RWPE2 (cell line): ENCODE data around the gene BDNF.

Experiments
- ATAC-seq: fragments of 200-7000 bp; cut with Tn5 transposase; 3 replicates; pipeline ENCODE4 v1.9.1; 2021; ENCODE audit warnings: low read depth
- DNase-seq: peaks from one replicate; pipeline ENCODE4 v3.0.0-alpha.2; 2020; ENCODE audit warnings: low spot score
- H3K27ac ChIP-seq: fragments of 450-650 bp; 2 replicates; pipeline ENCODE4 v1.5.1; 2017; ENCODE audit warnings: mild to moderate bottlenecking; ENCODE audit not compliant: poor library complexity, severe bottlenecking
- H3K27me3 ChIP-seq: fragments of 250-450 bp; sonication (Bioruptor Pico); 2 replicates; pipeline ENCODE4 v1.5.1; 2021; ENCODE audit warnings: mild to moderate bottlenecking, moderate library complexity; ENCODE audit not compliant: insufficient read depth, poor library complexity, severe bottlenecking
- H3K36me3 ChIP-seq: fragments of 250-450 bp; sonication (Bioruptor Pico); 2 replicates; pipeline ENCODE4 v1.5.1; 2020; ENCODE audit warnings: low read depth, mild to moderate bottlenecking, moderate library complexity
- H3K4me1 ChIP-seq: fragments of 250-450 bp; sonication (Bioruptor Pico); 2 replicates; pipeline ENCODE4 v1.5.1; 2021; ENCODE audit warnings: mild to moderate bottlenecking, moderate library complexity; ENCODE audit not compliant: insufficient read depth, poor library complexity, severe bottlenecking
- H3K4me3 ChIP-seq: fragments of 250-450 bp; sonication (Bioruptor Pico); 2 replicates; pipeline ENCODE4 v1.5.1; 2021; ENCODE audit warnings: mild to moderate bottlenecking, moderate library complexity; ENCODE audit not compliant: severe bottlenecking
- H3K9me3 ChIP-seq: fragments of 250-450 bp; sonication (Bioruptor Pico); 2 replicates; pipeline ENCODE4 v1.5.1; 2021; ENCODE audit warnings: mild to moderate bottlenecking, moderate library complexity; ENCODE audit not compliant: severe bottlenecking
- TF ChIP-seq, protein P1 (sequence below): fragments of 450-650 bp; IDR thresholded peaks from one replicate; pipeline ENCODE4 v1.5.1; 2017; ENCODE audit warnings: mild to moderate bottlenecking, moderate library complexity; ENCODE audit not compliant: poor library complexity, severe bottlenecking

Gene BDNF

DNA sequence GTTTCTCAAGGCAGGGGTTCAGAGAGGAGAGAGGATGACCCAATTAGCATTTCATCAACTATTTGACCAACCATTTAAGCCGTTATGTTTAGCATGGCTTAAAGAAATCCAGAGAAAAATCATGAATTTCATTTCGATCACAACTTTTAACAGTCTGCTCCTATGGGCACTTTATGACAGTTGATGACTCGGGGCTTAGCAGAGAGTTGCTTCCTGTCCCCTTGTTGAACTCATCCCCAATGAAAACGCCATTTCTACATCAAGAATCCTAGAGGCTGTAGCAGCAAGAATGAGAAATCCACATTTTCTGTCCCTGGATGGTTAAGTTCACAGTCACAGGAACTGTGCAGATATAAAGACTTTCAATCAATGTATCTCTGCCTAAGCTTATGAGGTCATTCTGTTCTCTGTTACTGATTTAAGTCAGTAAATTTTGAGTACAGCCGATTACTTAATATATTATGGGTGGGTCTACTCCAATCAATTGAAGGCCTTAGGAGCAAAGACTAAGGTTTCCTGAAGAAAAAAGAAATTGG is 81.1 kb downstream of the BDNF start:
- no peak for DNase-seq
- H3K9me3 ChIP-seq = no peaks in the 10 kb centered on the region
- H3K4me3 ChIP-seq = no peak overlapping the region
- H3K4me1 ChIP-seq = no peaks in the 10 kb centered on the region
- no peak overlapping the region for H3K27ac ChIP-seq
- no peaks in the 10 kb centered on the region for H3K36me3 ChIP-seq
- no peaks in the 10 kb centered on the region for H3K27me3 ChIP-seq
- TF ChIP-seq, protein P1, sequence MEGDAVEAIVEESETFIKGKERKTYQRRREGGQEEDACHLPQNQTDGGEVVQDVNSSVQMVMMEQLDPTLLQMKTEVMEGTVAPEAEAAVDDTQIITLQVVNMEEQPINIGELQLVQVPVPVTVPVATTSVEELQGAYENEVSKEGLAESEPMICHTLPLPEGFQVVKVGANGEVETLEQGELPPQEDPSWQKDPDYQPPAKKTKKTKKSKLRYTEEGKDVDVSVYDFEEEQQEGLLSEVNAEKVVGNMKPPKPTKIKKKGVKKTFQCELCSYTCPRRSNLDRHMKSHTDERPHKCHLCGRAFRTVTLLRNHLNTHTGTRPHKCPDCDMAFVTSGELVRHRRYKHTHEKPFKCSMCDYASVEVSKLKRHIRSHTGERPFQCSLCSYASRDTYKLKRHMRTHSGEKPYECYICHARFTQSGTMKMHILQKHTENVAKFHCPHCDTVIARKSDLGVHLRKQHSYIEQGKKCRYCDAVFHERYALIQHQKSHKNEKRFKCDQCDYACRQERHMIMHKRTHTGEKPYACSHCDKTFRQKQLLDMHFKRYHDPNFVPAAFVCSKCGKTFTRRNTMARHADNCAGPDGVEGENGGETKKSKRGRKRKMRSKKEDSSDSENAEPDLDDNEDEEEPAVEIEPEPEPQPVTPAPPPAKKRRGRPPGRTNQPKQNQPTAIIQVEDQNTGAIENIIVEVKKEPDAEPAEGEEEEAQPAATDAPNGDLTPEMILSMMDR = no peak
- ATAC-seq = no peak

DNA sequence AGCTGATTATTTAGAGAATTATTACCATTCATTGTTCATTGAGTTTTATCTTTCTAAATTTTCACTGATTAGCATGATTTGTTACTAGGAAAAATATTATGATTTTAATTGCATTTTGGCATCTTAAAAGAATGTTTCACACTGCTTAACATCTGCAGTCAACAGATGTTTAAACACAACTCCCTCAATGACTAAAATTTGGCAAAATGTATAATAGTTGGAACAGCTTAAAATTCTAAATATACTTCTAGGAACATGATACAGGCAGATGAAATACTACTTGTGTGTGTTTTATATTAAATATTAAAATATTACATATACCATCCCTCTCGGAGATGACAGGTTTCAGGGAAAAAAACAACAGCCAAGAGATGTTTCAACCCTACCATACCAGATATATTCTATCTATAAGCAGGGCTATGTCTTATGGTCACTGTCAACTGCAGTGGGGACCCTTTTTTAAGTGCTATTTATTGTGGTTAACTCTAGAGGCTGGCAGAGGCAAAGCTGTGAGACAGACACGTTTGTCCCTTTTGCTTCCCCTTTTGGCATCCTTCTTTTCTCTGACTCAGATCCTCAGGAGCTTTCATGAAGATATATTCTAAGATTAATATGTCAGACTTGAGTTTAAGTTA is 81.9 kb downstream of the BDNF start:
- no peaks in the 10 kb centered on the region for H3K36me3 ChIP-seq
- H3K27ac ChIP-seq = no peak overlapping the region
- TF ChIP-seq, protein P1 = no peak
- H3K27me3 ChIP-seq = no peaks in the 10 kb centered on the region
- H3K4me3 ChIP-seq = no peak overlapping the region
- no peak for ATAC-seq
- no peaks in the 10 kb centered on the region for H3K4me1 ChIP-seq
- DNase-seq = no peak
- no peaks in the 10 kb centered on the region for H3K9me3 ChIP-seq

DNA sequence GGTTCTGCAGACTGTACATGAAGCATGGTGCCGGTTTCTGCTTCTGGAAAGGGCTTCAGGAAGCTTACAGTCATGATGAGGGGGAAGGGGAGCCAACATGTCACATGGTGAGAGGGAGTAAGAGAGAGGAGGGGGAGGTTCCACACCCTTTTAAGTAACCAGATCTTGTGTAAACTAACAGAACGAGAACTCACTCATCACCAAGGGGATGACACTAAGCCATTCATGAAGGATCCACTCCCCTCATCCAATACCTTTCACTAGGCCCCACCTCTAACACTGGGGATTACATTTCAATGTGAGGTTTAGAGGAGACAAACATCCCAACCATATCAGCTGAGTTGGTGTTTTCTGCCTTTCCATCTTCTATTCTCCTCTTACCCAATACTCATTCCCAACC is 83.5 kb downstream of the BDNF start:
- DNase-seq (no peak), ATAC-seq (no peak)
- H3K36me3 ChIP-seq = no peaks in the 10 kb centered on the region
- H3K4me3 ChIP-seq = no peak overlapping the region
- H3K27ac ChIP-seq = no peak overlapping the region
- no peaks in the 10 kb centered on the region for H3K4me1 ChIP-seq
- no peaks in the 10 kb centered on the region for H3K9me3 ChIP-seq
- H3K27me3 ChIP-seq = peaks cover 3% of the 10 kb centered on the region
- TF ChIP-seq, protein P1 = no peak

DNA sequence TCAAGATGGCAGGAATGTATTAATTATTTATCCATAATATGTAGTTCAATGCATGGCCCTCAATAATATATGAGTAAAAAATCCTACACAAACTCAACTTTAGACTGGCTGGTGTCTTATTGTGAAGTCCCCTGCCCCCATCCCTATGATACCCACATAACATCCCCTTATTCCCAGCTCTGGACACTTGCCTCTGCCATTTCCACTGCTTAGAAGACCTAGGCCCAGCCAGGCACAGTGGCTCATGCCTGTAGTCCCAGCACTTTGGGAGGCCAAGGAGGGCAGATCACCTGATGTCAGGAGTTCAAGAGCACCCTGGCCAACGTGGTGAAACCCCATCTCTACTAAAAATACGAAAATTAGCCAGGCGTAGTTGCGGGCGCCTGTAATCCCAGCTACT is 84.4 kb downstream of the BDNF start:
- DNase-seq = no peak
- Histone ChIP-seq H3K36me3 (no peaks in the 10 kb centered on the region), H3K9me3 (no peaks in the 10 kb centered on the region), H3K27ac (no peak overlapping the region), H3K27me3 (peaks cover 3% of the 10 kb centered on the region), H3K4me1 (no peaks in the 10 kb centered on the region), H3K4me3 (no peak overlapping the region)
- TF ChIP-seq, protein P1 = no peak
- no peak for ATAC-seq

DNA sequence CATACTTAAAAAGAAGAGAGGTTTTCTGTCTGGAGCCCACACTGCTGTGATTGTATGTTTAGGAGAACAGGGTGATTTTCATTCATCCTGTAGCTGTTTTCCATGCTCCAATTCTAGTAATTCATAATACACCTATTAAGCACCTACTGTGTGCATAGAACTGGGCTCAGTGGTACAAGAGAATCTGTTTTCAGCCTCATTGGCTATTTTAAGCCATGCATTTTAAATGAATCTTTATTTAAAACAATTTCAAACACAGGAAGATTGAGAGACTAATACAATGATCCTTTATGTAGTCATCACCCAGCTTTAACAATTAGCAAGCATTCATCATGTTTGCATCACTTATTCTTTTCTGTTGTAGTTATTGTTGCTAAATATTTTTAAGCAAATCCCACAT is 86.2 kb downstream of the BDNF start:
- no peaks in the 10 kb centered on the region for H3K36me3 ChIP-seq
- no peaks in the 10 kb centered on the region for H3K4me1 ChIP-seq
- H3K27me3 ChIP-seq = peaks cover 3% of the 10 kb centered on the region
- TF ChIP-seq, protein P1 = no peak
- DNase-seq (no peak), ATAC-seq (no peak)
- no peak overlapping the region for H3K27ac ChIP-seq
- H3K9me3 ChIP-seq = no peaks in the 10 kb centered on the region
- H3K4me3 ChIP-seq = no peak overlapping the region
